T-helper 2 cell treated with Interferon-gamma antibody and Interleukin-4, amounts not matched to agents 5 μg/mL and 100 μg/mL, for 36 hours (primary cell): ENCODE data around the gene ST3GAL4.
"Not testable (repeated sequence)": the region's sequence is repeated elsewhere in the genome, so short reads cannot be mapped to it uniquely, and the experiment has no call there.

Experiments
- DNase-seq: peaks from one replicate; pipeline ENCODE4 v3.0.0; 2021; ENCODE audit warnings: low spot score
- H3K27ac Mint-ChIP-seq: one replicate; pipeline ENCODE4 v1.8.0; 2021; ENCODE audit warnings: mild to moderate bottlenecking, mixed read lengths
- H3K27me3 Mint-ChIP-seq: one replicate; pipeline ENCODE4 v1.8.0; 2021; ENCODE audit warnings: low read depth, mixed read lengths
- H3K36me3 Mint-ChIP-seq: one replicate; pipeline ENCODE4 v1.8.0; 2021; ENCODE audit warnings: low read depth, mixed read lengths
- H3K4me1 Mint-ChIP-seq: one replicate; pipeline ENCODE4 v1.8.0; 2021; ENCODE audit warnings: low read depth, mixed read lengths
- H3K4me3 Mint-ChIP-seq: one replicate; pipeline ENCODE4 v1.8.0; 2022; ENCODE audit warnings: mild to moderate bottlenecking, moderate library complexity, mixed read lengths
- H3K9me3 Mint-ChIP-seq: one replicate; pipeline ENCODE4 v1.8.0; 2021; ENCODE audit warnings: mixed read lengths

The ST3GAL4 gene

DNA sequence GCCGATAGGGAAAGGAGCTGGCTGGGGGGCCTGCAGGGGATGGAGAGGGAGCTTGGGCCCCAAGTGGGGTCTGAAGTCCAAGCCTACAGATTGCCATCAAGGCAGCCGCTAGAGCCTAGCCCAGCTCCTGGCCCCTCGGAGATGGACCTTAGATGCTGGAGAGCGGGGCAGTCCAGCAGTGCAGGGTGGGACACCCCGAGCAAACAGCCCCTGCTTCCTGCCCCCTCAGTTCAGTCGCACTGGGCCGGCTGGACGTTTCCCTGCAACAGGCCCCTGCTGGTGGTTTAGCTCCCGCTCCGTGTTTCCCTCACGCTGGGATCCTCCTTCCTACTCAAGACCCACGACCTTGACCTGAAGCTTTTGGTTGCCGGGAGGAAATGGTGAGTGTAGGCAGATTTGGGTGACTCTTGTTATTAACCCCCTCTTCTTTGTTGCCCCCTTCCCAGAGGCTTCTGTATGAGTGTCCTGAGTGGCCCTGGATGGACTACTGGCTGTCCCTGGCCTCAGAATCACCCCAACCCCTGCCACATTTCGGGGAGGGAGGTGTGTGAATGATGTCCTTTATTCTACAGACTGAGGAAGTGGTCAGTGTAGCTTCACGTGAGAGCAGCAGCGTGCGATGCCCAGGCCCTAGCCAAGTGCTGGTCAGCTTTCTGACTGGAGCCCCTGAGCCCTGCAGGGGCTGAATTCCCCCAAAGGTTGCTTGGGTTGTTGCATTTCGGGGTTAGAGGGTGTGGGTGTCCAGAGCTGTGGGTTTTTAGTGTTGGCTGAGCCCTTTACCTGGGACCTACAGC, 2.7 kb downstream of the ST3GAL4 start:
- peaks cover 3% of the 10 kb centered on the region for H3K36me3 Mint-ChIP-seq
- no peak overlapping the region for H3K27ac Mint-ChIP-seq
- H3K9me3 Mint-ChIP-seq: no peaks in the 10 kb centered on the region
- no peak for DNase-seq
- no peaks in the 10 kb centered on the region for H3K27me3 Mint-ChIP-seq
- H3K4me3 Mint-ChIP-seq: no peak overlapping the region
- H3K4me1 Mint-ChIP-seq: peaks cover 18% of the 10 kb centered on the region

DNA sequence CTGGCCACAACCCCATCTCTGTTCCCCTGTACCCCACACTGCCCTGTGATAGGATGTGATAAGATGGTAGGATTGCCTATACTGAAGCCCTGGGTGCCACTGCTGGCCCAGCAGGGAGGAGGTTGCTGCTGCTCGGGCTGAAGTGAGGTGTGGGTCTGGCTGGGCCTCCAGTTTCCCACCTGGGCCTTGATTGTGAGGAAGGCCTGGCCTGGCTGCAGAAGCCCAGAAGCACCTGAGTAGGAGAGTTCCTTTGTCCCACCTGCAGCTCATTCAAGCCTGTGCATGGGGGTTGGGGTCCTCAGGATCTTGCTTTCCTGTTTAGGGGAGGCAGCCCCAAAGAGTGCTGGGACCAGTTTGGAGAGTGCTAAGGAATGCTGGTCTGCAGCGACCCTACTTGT, 3.3 kb downstream of the ST3GAL4 start:
- peaks cover 1% of the 10 kb centered on the region for H3K36me3 Mint-ChIP-seq
- H3K27me3 Mint-ChIP-seq: no peaks in the 10 kb centered on the region
- no peak overlapping the region for H3K27ac Mint-ChIP-seq
- H3K4me3 Mint-ChIP-seq: no peak overlapping the region
- no peaks in the 10 kb centered on the region for H3K9me3 Mint-ChIP-seq
- peaks cover 12% of the 10 kb centered on the region for H3K4me1 Mint-ChIP-seq
- no peak for DNase-seq

DNA sequence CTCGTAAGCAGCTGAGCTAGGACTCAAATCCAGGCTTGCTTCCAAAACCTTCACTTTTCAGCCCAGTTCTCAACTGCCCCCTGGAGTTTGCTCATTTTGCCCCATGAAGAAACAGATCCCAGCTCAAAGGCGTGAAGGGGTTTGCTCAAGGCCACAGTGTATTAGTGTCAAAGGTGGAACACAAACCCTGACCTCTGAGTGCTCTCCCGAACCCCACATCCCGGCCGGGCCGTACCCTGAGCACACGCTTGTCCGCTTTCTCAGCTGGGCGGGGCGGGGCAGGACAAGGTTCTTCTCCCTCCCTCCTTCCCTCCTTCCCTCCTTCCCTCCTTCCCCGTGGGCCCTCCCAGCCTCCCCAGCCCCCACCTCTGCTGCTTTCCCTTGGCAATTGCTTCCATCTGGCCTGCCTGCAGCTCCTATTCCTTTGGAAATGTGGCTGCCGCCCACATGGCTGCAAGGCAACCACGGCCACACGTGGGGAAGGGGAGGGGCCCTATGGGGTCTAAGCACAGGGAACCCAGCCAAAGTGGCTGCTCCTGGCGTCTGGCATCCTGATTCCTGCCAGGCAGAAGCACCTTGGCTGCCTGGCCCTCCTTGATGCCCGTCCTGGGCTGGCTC, 4.1 kb downstream of the ST3GAL4 start:
- H3K36me3 Mint-ChIP-seq: peaks cover 1% of the 10 kb centered on the region
- no peak overlapping the region for H3K4me3 Mint-ChIP-seq
- peaks cover 8% of the 10 kb centered on the region for H3K4me1 Mint-ChIP-seq
- H3K27me3 Mint-ChIP-seq: no peaks in the 10 kb centered on the region
- no peaks in the 10 kb centered on the region for H3K9me3 Mint-ChIP-seq
- H3K27ac Mint-ChIP-seq: no peak overlapping the region
- DNase-seq: no peak

DNA sequence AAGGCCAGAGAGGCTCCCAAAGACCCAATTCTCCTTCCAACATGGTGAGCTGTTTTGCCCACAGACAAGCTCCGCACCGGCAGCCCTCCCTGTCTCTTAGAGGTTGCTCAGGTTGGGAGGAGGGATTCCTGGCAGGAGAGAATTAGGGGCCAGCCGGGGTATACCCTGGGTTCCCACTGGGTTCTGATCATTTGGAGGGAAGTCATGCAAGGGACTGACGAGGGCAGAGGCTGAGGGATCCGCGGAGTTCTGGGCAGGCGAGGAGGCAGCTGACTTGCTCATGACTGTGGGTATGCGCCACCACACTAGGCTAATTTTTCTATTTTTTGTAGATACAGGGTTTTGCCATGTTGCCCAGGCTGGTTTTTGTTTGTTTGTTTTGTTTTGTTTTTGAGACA, 4.6 kb downstream of the ST3GAL4 start:
- no peaks in the 10 kb centered on the region for H3K36me3 Mint-ChIP-seq
- H3K27ac Mint-ChIP-seq: no peak overlapping the region
- H3K27me3 Mint-ChIP-seq: no peaks in the 10 kb centered on the region
- H3K4me1 Mint-ChIP-seq: peaks cover 4% of the 10 kb centered on the region
- H3K9me3 Mint-ChIP-seq: no peaks in the 10 kb centered on the region
- no peak for DNase-seq
- no peak overlapping the region for H3K4me3 Mint-ChIP-seq

DNA sequence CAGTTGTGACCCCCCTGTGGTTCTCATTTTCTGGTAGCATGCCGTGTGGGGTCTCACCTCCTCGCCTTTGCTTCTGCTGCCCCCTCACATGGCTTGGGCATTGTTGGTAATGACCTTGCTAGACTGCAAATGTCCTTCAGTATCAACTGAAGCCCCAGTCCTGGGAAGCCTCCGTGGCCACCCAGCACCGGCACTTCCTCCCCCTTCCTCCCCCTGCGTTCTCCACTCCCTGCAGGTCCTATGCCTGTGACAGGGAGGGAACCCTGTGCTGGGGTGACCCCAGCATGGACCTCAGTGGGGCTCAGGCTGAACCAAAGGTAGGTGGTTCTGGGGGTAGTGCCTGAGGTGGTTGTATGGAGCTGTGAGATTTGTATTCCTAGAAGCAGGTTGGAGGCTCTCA, 5.9 kb downstream of the ST3GAL4 start:
- no peaks in the 10 kb centered on the region for H3K36me3 Mint-ChIP-seq
- no peak for DNase-seq
- no peaks in the 10 kb centered on the region for H3K27me3 Mint-ChIP-seq
- H3K27ac Mint-ChIP-seq: no peak overlapping the region
- no peaks in the 10 kb centered on the region for H3K9me3 Mint-ChIP-seq
- H3K4me3 Mint-ChIP-seq: no peak overlapping the region
- H3K4me1 Mint-ChIP-seq: peaks cover 4% of the 10 kb centered on the region

DNA sequence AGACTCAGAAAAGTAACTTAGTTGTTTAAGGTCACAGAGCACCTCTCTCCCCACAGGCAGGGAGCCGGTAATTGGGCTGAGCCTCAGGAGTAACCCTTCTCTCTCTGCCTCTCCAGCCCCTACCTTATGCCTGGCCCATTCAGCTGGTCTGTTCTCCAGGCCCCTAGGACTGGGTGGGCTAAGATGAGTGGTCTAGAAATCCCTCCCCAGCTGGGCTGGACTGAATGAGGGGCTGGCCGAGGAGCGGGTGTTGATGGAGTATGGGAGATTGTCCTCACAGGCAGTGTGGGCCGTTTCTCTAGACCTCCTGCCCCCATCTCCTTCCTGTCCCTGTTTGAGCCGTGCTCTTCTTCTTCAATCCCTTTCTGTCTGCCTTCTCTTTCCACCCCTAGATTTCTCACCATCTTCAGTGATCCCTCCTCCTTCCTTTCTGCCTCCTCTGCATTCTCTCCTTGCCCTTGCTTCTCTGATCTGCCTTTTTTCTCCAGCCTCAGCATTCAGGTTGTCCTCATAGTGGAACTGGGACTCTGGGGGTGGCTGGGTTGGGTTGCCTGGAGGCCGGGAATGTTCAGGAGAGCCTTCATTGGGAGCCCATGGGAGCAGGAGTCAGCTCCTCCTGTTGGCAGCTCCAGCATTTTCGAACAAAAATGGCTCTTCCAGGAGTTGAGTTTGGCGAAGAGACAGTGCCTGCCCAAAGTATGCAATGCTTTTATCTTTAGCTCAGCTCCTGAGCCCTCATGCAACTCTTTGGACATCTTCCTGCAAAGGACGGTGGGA, 7.6 kb downstream of the ST3GAL4 start:
- no peaks in the 10 kb centered on the region for H3K4me1 Mint-ChIP-seq
- H3K9me3 Mint-ChIP-seq: no peaks in the 10 kb centered on the region
- no peak overlapping the region for H3K27ac Mint-ChIP-seq
- H3K4me3 Mint-ChIP-seq: no peak overlapping the region
- H3K36me3 Mint-ChIP-seq: no peaks in the 10 kb centered on the region
- no peaks in the 10 kb centered on the region for H3K27me3 Mint-ChIP-seq
- DNase-seq: no peak

DNA sequence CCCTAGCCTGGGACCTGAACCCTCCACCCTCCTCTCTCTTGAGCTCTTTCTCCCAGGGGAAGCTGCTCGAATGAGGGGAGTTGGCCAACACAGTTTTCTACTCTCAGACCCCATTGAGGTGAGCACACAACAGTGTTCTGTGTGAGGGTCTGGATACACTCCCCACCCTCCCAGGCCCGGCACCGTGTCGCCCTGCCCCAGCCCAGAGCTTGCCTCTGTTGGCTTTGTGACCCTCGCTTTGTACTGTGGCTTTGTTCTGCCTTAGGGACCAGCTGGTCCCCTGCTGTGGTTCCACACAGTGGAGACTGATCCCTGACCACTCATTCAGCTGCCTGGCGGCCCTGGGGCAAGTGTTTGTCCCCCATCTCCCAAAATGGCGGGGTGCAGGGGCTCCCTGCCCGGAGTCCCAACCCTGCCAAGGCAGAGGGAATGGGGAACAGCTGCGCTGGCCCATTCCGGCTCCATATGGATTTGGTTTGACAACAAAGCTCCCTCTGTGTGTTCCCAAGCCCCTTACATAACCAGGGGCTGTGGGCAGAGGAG, 8.3 kb downstream of the ST3GAL4 start:
- no peaks in the 10 kb centered on the region for H3K9me3 Mint-ChIP-seq
- no peak for DNase-seq
- peaks cover 3% of the 10 kb centered on the region for H3K4me1 Mint-ChIP-seq
- H3K27me3 Mint-ChIP-seq: no peaks in the 10 kb centered on the region
- no peak overlapping the region for H3K27ac Mint-ChIP-seq
- no peak overlapping the region for H3K4me3 Mint-ChIP-seq
- no peaks in the 10 kb centered on the region for H3K36me3 Mint-ChIP-seq

DNA sequence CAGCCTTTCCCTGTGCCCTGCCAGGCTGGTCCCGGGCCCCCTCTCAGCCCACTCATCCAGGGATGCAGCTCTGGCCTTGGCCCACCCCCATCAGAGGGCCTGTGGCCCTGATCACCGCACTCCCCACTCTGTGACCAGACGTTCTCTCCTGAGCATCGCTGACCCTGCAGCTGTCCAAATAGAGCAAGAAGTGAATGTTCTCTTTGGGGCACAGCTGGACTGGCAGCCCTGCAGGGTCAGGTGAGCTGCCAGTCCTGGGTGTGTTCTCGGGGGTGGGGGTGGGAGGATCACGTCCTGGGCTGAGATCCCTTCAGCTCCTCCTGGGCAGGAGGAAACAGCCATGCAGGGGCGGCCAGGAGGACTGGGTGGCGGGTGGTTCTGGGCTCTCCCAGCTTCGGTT, 9.2 kb downstream of the ST3GAL4 start:
- not testable (repeated sequence) for H3K27ac Mint-ChIP-seq, H3K27me3 Mint-ChIP-seq, H3K36me3 Mint-ChIP-seq, H3K4me3 Mint-ChIP-seq, DNase-seq, H3K9me3 Mint-ChIP-seq, H3K4me1 Mint-ChIP-seq

DNA sequence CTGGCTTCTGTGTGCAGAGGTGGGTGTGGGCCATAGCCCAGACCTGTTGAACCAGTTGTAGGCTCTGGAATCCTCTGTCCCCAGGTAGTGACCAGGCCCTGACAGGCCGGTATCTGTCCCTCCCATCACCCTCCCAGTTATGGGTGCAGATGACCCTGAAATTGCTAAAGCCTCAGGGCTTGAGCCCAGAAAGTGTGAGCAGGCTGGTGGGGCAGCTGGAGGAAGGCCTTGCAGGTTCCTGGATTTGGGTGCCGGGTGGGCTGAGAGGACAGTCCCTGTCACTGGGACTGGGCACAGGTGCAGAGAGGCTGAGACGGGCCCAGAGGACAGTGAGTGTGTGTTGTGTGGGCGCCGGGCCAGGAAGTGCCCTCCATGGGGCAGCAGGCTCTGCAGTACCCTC, 10.0 kb downstream of the ST3GAL4 start:
- DNase-seq, H3K9me3 Mint-ChIP-seq, H3K4me3 Mint-ChIP-seq, H3K27me3 Mint-ChIP-seq, H3K4me1 Mint-ChIP-seq, H3K36me3 Mint-ChIP-seq, H3K27ac Mint-ChIP-seq: not testable (repeated sequence)

DNA sequence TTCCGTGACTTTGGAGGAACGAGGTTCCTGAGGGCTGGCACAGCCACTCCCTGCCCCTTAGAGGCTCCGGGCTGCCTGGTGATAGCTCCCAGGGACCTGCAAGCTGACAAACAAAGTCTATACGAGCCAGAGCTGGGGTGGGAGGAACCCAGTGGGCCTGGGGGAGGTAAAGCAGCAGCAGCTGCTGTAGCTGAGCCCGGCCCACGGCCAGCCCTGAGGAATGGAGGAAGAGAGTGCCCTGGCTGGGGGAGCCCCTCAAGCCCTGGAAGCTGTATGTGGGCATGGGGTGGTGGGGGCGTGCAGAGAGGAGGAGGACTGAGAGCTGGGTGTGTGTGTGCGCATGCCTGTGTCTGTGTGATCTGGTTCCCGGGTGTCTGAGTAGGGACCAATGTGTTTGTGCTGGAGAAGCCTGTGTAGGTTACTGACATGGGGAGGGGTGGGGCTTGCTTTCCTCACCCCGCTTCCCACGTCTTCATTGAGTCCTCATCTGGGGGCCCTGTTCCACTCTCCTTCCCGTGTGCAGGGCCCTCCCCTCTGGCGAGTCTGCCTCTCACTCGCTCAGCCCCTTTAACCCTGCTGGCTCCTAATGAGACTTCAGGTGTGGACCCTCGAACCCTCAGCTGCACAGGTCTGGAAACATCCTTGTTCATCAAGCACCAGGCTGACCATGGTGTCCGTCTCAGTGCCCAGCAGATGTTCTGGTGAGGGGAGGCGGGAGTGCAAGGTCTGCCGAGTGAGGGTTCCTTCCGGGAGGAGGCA, 10.8 kb downstream of the ST3GAL4 start:
- no peak for DNase-seq
- no peaks in the 10 kb centered on the region for H3K27me3 Mint-ChIP-seq
- no peaks in the 10 kb centered on the region for H3K9me3 Mint-ChIP-seq
- H3K4me3 Mint-ChIP-seq: no peak overlapping the region
- H3K4me1 Mint-ChIP-seq: peaks cover 6% of the 10 kb centered on the region
- H3K27ac Mint-ChIP-seq: no peak overlapping the region
- H3K36me3 Mint-ChIP-seq: no peaks in the 10 kb centered on the region

DNA sequence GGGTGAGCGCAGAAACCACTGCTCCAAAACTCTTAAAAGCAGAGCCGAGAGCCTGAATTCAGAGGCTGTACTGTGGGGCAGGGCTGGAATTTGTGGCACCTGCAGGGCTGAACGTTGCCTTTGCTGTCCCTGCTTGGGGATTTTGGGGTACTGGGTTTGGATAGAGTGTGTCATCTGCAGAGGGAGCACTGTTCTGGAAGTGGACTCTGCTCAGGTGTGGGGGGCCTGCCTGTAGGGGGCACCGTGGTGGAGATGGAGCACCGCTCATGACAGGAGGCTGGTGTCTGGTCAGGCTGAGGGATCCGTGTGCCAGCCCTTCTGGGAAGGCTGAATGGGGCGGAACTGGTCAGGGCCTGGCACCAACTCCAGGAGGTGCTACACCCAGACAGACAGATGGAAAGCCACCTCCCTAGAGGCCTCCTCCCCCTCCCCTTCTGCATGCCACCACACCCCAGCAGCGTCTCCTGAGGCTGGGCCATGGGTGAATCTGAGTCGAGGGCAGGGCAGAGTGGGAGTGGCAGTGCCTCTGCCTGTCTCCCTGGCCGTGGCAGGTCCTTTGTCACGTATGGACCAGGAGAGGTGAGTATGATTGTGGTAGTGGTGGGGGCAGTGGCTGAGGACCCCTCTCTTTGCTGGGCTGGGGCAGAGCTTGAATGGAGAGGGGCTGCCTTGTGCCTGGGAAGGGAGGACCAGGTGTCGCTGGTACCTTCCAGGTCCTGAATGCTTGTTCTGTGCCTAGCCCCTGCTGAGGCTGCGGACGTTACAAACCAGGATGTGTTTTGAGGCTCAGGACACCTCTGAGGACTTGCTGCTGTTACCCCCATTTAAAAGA, 11.6 kb downstream of the ST3GAL4 start:
- DNase-seq, H3K4me3 Mint-ChIP-seq, H3K27ac Mint-ChIP-seq, H3K36me3 Mint-ChIP-seq, H3K4me1 Mint-ChIP-seq, H3K9me3 Mint-ChIP-seq, H3K27me3 Mint-ChIP-seq: not testable (repeated sequence)

DNA sequence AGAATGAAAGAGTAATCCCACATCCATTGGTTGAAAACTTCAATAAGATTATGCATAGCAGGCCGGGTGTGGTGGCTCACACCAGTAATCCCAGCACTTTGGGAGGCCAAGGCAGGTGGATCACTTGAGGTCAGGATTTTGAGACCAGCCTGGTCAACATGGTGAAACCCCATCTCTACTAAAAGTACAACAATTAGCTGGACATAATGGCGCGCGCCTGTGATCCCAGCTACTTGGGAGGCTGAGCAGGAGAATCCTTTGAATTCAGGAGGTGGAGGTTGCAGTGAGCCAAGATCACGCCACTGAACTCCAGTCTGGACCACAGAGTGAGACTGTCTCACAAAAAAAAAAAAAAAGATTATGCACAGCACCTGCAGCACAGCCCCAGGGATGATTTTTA, 12.3 kb downstream of the ST3GAL4 start:
- not testable (repeated sequence) for DNase-seq, H3K27ac Mint-ChIP-seq

More for the DNA sequence above, 12.3 kb downstream of the ST3GAL4 start:
- not testable (repeated sequence) for H3K36me3 Mint-ChIP-seq, H3K4me1 Mint-ChIP-seq, H3K27me3 Mint-ChIP-seq, H3K4me3 Mint-ChIP-seq, H3K9me3 Mint-ChIP-seq
